ENCODE data around the gene ZNF506. TPM values are rescaled to one million over a fixed set of nuclear protein-coding genes. Genes with fewer than 3 reads are reported as not detected.

ZNF506 gene
- total RNA-seq, 2 donors from 2014 or later: 20.0 to 30.0 TPM

DNA sequence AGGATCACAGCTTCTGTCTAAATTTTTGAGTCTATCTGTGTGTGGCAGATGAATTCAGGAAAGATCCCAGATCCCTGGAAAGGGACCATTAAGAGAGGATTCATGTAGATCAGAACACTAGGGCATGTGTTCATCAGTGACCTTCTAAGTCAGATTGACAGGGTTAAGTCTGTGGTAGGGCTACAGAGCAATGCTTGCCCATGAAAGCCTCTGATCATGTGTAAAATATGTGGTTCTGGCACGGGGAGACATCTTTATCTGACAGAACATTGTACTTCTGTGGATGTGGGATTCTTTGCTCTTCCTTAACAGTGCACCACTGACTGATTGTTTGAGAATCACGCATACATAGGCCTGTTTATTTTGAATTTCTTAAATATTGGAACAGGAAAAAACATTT, 42.9 kb downstream of the ZNF506 start:
- Histone ChIP-seq H3K27me3 (no peaks in the 10 kb centered on the region), H3K4me1 (peaks cover 35% of the 10 kb centered on the region), H3K9me3 (no peaks in the 10 kb centered on the region), H3K4me3 (no peak overlapping the region), H3K36me3 (replicated peaks in 1 of 2; ENCODE audit: insufficient read depth in 1 of 2, low read depth in 2 of 2) (no peaks in the 10 kb centered on the region), H3K27ac (no peak overlapping the region)
- intact Hi-C loops (cut with DNase I): no loop called here
- TF ChIP-seq, protein P1, sequence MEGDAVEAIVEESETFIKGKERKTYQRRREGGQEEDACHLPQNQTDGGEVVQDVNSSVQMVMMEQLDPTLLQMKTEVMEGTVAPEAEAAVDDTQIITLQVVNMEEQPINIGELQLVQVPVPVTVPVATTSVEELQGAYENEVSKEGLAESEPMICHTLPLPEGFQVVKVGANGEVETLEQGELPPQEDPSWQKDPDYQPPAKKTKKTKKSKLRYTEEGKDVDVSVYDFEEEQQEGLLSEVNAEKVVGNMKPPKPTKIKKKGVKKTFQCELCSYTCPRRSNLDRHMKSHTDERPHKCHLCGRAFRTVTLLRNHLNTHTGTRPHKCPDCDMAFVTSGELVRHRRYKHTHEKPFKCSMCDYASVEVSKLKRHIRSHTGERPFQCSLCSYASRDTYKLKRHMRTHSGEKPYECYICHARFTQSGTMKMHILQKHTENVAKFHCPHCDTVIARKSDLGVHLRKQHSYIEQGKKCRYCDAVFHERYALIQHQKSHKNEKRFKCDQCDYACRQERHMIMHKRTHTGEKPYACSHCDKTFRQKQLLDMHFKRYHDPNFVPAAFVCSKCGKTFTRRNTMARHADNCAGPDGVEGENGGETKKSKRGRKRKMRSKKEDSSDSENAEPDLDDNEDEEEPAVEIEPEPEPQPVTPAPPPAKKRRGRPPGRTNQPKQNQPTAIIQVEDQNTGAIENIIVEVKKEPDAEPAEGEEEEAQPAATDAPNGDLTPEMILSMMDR (IDR thresholded peaks at IDR 0.05): no peak
- TF ChIP-seq POLR2A (IDR thresholded peaks at IDR 0.05): no peak
- WGBS, 2 donors: 81 to 87% methylated on average over 2 of the region's 2 CpGs
- DNase-seq (no peak), ATAC-seq (no peak)

DNA sequence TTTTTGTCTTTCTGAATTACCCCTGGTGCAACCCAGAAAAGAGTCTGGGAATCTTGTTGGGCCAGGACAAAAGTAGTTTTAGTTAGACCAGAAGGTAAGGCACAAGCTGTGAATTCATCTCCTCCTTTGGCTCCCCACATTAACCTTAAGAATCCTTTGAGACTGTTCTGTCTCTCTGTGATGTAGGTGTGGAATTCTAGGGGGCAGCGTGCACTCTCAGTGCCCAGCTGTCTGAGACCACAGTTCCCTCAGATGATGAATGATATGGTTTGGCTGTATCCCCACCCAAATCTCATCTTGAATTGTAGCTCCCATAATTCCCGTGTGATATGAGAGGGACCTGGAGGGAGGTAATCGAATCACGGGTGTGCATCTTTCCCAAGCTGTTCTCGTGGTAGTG, 43.9 kb downstream of the ZNF506 start:
- Histone ChIP-seq H3K36me3 (replicated peaks in 1 of 2; ENCODE audit: insufficient read depth in 1 of 2, low read depth in 2 of 2) (no peaks in the 10 kb centered on the region), H3K4me3 (no peak overlapping the region), H3K27me3 (no peaks in the 10 kb centered on the region), H3K27ac (no peak overlapping the region), H3K9me3 (no peaks in the 10 kb centered on the region), H3K4me1 (peaks cover 36% of the 10 kb centered on the region)
- intact Hi-C loops (cut with DNase I): no loop called here
- no peak for TF ChIP-seq POLR2A (IDR thresholded peaks at IDR 0.05)
- TF ChIP-seq, protein P1 (IDR thresholded peaks at IDR 0.05): no peak
- ATAC-seq (no peak), DNase-seq (no peak)
- 77 to 83% methylated on average over 5 of the region's 5 CpGs for WGBS, 2 donors

DNA sequence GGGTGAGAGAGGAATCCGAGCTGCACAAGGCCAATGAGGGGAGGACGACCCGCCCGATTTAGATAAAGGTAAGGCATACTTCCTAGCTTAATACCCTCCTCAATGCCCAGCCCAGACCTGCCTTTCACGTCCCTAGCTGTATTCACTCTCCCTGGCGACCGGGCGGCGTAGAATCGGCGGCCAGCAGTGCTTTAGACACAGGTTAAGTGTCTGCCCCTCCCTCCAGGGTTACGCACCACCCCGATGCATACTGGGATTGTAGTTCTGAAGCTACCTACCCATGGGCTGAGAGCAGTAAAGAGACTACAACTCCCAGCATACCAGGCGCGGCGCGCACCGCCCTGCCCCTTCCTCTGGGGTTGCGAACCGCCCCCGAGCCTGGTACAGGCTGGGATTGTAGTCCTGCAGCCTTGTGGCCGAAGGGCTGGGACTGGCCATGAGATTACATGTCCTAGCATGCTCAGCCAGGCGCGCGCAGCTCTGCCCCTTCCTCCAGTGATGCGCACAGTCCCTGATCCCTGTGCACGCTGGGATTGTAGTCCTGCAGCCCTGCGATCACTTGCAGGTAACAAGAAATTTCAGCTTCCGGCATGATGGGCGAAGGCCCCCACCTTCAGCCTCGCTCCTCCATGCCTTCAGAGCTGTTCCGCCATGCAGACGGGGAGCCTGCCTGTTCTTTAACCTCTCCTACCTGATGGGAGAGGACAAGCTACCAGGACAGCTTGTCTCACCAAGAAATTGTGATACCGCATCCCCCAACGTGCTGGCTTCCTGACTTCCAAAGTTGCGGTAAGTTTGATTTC, 45.1 kb downstream of the ZNF506 start:
- WGBS, 2 donors: 0% methylated on average over 13 to 36 of the region's 36 CpGs
- peak overlapping the region; percentile 85 to 96 (median 90) for H3K27ac ChIP-seq
- peaks cover 44% of the 10 kb centered on the region for H3K4me1 ChIP-seq
- ATAC-seq: peak; percentile 99
- H3K36me3 ChIP-seq (replicated peaks in 1 of 2; ENCODE audit: insufficient read depth in 1 of 2, low read depth in 2 of 2): no peaks in the 10 kb centered on the region
- no peaks in the 10 kb centered on the region for H3K9me3 ChIP-seq
- H3K27me3 ChIP-seq: no peaks in the 10 kb centered on the region
- TF ChIP-seq, protein P1 (IDR thresholded peaks at IDR 0.05): peak in 3 of 7 experiments; percentile 30 to 43 (median 33)
- TF ChIP-seq POLR2A (IDR thresholded peaks at IDR 0.05): peak; percentile 72 to 96 (median 95)
- intact Hi-C loops (cut with DNase I): no loop called here
- peak; percentile 98 to 99 (median 98) for DNase-seq
- peak overlapping the region; percentile 62 to 72 for H3K4me3 ChIP-seq

DNA sequence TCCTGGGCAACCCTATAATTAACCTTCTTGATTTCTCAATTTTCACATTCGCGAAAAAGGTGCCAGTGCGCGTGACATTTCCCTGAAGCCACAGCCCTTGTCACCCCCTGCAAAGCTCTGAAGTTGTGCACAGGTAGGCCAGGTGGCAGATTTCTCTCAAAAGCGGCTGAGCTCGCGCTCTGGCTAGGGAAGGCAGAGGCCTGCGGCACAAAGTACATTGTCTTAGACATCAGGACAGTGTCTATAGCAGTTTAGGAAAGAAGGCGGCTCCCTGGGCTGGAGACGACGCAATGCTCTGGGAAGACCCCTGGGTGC, 45.7 kb downstream of the ZNF506 start:
- DNase-seq: peak in 3 of 4 donors; percentile 33 to 53 (median 48)
- WGBS, 2 donors: 0 to 1% methylated on average over 10 to 11 of the region's 11 CpGs
- Histone ChIP-seq H3K9me3 (no peaks in the 10 kb centered on the region), H3K4me3 (peak overlapping the region; percentile 62 to 72), H3K27me3 (no peaks in the 10 kb centered on the region), H3K4me1 (peaks cover 47% of the 10 kb centered on the region), H3K27ac (peak overlapping the region; percentile 85 to 96 (median 90)), H3K36me3 (replicated peaks in 1 of 2; ENCODE audit: insufficient read depth in 1 of 2, low read depth in 2 of 2) (no peaks in the 10 kb centered on the region)
- TF ChIP-seq, protein P1 (IDR thresholded peaks at IDR 0.05): no peak
- TF ChIP-seq POLR2A (IDR thresholded peaks at IDR 0.05): no peak
- ATAC-seq: peak; percentile 13
- intact Hi-C loops (cut with DNase I): no loop called here
